IPS-18c (cell line): Measurements from ENCODE around the gene SLX4IP.
"Not testable (repeated sequence)": the region's sequence is repeated elsewhere in the genome, so short reads cannot be mapped to it uniquely, and the experiment has no call there.

Experiments used
- H3K4me3 ChIP-seq: 2 replicates; pipeline ENCODE4 v1.7.0; 2013; ENCODE audit warnings: low read depth, mild to moderate bottlenecking, low read length, moderate library complexity; ENCODE audit not compliant: insufficient read depth
- H3K9me3 ChIP-seq: one replicate; pipeline ENCODE4 v1.6.1; 2013; ENCODE audit warnings: mild to moderate bottlenecking, low read length, moderate library complexity; ENCODE audit not compliant: control insufficient read depth, insufficient read depth

SLX4IP gene

DNA sequence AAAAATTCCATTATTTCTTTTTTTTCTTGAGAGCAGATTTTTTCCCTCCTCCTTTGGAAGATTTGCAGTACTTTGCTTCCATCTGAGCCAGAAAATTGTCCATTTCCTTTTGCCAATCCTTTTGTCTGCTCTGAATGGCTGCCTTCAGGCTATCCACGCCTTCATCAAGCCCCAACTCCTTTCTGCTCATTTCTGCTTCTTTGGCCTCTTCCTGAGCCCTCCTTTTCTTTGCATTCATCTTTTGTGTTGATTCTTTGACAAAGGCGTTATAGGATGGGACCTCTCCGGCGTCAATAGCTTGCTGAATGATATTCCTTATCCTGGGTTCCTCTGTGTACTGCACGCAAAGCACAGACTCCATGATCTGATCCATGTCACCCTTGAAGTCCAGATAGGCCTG is 178.3 kb downstream of the SLX4IP start:
- H3K9me3 ChIP-seq, H3K4me3 ChIP-seq: not testable (repeated sequence)

DNA sequence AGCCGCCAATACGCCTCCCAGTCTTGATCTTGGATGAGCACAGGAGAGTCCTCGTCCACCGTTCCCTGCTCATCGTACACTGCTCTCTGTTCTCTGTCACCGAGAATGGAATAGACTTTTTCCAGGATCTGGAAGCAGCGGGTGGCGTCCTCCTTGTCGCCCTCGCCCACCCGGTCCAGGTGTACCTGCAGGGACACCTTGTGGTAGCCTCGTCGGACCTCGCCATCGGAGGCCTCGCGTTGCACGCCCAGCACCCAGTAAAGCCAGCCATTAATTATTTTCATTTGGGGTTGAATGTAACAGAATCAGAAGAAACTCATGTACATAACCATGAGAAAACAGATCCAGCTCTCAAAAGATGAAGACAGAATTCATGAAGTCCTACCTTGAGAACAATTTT is 178.8 kb downstream of the SLX4IP start:
- no peak overlapping the region for H3K4me3 ChIP-seq
- H3K9me3 ChIP-seq, result no peaks in the 10 kb centered on the region

DNA sequence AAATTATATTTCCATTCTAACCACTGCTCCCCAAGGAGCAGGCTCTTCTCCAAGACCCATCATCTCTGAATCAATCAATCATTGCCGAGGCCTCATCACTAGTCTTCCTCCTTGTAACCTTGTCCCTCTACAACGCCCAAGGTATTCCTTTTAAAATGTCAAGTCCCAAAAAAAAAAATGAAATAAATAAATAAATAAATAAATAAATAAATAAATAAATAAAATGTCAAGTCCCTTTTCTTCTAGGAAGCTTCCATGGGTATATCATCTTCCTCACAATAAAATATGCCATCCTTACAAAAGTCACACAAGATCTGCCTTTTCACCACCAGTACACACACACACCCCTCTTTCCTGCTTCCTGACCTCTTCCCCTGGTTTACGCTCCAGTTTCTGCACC is 181.1 kb downstream of the SLX4IP start:
- H3K4me3 ChIP-seq, result no peak overlapping the region
- no peaks in the 10 kb centered on the region for H3K9me3 ChIP-seq

DNA sequence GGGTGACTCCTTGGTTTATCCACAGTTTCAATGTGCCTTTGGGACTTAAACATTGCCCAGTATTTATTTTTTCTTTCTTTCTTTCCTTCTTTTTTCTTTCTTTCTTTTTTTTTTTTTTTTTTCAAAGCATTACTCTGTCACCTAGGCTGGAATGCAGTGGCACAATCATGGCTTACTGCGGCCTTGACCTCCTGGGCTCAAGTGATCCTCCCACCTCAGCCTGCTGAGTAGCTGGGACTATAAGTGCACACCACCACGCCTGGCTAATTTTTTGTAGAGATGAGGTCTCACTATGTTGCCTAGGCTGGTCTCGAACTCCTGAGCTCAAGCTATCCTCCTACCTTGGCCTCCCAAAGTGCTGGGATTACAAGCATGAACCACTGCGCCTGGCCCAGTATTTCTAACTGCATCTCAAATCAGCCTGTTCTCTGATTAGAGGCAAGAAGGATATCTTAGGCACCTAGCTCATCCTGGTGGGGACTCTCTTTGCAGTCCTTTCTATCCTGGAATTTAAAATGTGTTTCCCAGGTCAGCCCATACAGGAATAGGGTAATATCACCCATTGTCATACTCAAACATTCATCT is 182.5 kb downstream of the SLX4IP start:
- H3K9me3 ChIP-seq, H3K4me3 ChIP-seq: not testable (repeated sequence)

GRCh38 chr20:10618611-10619245 is 183.6 kb downstream of the SLX4IP start:
- no peak overlapping the region for H3K4me3 ChIP-seq
- no peaks in the 10 kb centered on the region for H3K9me3 ChIP-seq

DNA sequence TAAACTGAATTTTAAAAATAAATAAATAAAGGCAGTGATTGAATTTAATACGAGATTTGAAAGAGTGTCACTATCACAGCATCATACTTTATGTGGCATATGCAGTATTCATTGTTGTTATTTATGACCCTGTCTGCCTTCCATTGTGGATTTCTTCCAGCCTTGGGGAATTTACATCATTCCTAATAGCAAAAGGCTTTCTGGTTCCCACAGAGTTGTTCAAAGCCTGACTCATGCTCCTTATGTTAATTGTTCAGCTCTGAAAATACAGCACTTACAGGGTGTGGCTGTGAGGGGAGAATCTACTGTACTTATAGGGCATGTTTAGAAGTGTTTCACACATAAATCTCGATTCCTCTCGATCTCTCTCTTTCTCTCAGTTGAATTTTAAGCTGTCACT is 184.3 kb downstream of the SLX4IP start:
- no peaks in the 10 kb centered on the region for H3K9me3 ChIP-seq
- no peak overlapping the region; the same call in 1 of the 2 replicates for H3K4me3 ChIP-seq

GRCh38 chr20:10621149-10621548 is 186.0 kb downstream of the SLX4IP start:
- Histone ChIP-seq H3K4me3 (no peak overlapping the region), H3K9me3 (no peaks in the 10 kb centered on the region)

DNA sequence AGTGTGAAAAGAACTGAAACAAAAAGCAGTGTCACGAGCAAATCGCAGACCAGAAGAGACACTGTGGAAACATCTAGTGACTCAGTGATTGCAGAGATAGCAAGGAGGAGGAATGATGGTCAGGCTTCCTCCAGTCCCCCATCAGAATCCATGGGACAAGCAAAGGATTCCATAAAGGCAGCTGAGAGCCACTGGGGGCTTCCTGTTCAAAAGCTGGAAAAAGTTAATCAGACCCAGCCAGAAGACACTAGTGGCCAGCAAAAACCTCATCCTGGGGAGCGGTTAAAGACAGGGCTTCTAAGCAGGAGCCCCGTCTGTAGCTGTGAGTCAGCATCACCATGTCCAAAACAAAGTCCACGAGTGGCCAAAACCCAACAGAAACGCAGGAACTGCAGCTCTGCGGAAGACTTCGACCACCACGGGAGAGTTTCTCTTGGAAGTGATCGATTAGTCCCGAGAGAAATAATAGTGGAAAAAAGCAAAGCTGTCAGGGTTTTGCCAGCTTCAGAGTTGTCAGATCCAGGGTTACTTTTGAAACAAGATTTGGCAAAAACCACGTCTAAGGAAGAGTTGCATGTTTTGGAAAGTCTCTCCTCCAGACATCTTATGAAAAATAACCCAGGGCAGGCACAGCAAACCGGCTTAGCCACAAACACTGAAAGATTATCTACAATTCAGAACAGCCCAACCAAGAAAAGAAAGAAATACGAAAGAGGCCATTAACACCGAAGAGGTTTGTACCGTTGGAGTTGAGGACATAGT is 187.7 kb downstream of the SLX4IP start:
- no peak overlapping the region for H3K4me3 ChIP-seq
- H3K9me3 ChIP-seq, result no peaks in the 10 kb centered on the region

- no peak overlapping the region for H3K4me3 ChIP-seq
- no peaks in the 10 kb centered on the region for H3K9me3 ChIP-seq
These were observed 190.5 kb downstream of the SLX4IP start for GRCh38 chr20:10625641-10626040.

GRCh38 chr20:10626896-10627295 is 191.8 kb downstream of the SLX4IP start:
- Histone ChIP-seq H3K9me3 (no peaks in the 10 kb centered on the region), H3K4me3 (no peak overlapping the region)

DNA sequence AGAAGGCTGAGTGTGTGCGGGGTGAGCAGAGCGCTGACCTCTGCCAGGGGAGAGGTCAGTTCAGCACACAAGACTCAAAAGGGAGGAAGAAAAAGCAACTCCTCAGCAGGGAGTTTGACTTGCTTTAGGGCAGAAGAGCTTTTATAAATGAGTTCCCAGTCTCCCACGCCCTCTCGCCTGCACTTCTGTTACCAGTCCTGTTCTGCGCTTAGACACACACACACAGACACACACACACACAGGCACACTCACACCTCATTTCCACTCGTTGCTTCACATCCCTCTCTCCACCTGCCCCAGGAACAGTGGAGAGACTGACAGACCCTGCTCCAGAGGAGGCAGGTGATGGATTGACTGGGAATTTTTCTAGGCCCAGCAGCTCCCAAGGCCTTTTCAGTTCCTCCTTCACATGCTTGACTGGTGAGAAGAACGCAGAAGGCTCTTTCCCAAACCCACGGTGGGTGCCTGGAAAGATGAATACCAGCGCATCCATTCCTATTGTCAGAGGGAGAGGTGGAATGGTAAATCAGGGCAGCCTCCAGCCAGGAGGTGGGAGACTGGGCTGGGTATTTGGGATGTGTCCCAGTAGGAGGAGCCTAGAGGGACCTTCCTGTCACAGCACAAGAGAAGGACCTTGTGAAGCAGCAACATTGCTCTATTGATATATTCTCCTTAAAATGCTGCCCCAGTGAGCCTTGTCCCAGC is 195.0 kb downstream of the SLX4IP start:
- H3K9me3 ChIP-seq, result no peaks in the 10 kb centered on the region

DNA sequence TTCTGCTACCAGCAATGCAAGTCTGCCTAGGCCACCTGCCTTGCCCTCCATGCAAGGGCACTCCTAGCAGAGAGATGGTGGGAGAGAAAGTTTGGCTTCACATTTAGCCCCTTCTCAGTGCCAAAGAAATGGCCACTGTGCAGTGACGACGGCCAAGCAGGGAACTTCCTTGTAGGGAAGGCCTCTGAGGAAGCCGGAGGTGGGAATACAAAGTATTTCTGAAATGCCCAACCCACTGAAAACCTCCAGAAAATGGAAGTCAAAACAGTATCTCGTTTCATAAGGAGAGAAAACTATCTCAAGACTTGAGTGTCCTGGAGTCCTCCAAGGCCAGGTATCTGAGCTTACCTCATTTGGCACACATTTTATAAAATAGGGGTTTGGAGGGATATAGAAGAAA is 196.0 kb downstream of the SLX4IP start:
- H3K9me3 ChIP-seq, result no peaks in the 10 kb centered on the region
- H3K4me3 ChIP-seq, result no peak overlapping the region

More for the DNA sequence above, 195.0 kb downstream of the SLX4IP start:
- H3K4me3 ChIP-seq, result no peak overlapping the region

GRCh38 chr20:10632721-10633509 is 197.8 kb downstream of the SLX4IP start:
- H3K9me3 ChIP-seq, result no peaks in the 10 kb centered on the region

DNA sequence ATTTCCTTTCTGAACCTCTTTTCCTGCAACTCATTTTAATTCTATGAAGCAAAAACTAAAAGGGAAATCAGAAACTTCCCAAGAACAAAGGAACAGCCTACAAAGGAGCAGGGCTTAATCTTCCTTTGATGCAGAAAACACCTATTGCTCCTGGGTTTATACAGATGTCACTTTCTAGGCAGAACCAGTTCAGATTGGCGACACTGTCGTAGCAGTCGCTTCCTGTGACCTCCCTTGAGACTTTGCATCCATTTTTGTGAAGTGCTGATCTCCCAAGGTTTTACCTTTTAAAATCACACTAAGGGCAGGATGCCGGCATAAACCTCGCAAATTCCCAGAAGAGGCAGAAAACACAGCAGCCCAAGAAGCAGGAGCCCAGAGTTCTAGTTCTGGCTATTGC is 198.6 kb downstream of the SLX4IP start:
- H3K9me3 ChIP-seq, result no peaks in the 10 kb centered on the region
- H3K4me3 ChIP-seq, result no peak overlapping the region

More at GRCh38 chr20:10632721-10633509, 197.8 kb downstream of the SLX4IP start:
- no peak overlapping the region for H3K4me3 ChIP-seq

DNA sequence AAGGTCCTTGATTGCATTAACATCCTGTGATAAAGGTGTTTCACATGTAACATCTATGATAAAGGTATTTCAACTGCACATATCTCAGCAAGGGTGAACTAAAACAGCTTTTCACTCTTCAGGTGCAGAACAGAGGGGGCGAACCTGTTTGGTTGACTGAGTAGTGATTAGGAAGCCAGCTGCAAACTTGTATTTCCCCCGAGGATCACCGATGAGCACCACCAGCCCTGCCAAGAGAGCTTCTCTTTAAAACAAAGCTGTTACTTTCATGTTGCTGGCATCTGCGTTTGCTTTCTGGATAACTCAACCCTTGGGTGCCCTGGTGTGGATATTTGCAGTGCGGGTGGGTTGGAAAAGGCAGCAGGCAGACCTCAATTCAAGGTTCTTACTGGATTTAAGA is 199.1 kb downstream of the SLX4IP start:
- Histone ChIP-seq H3K4me3 (no peak overlapping the region), H3K9me3 (no peaks in the 10 kb centered on the region)

- no peak overlapping the region for H3K4me3 ChIP-seq
- H3K9me3 ChIP-seq, result no peaks in the 10 kb centered on the region
These were observed 199.7 kb downstream of the SLX4IP start for GRCh38 chr20:10634683-10635411.
